GM21423 (cell line): ENCODE results near the gene MRPL48.
"Not testable (repeated sequence)": the region's sequence is repeated elsewhere in the genome, so short reads cannot be mapped to it uniquely, and the experiment has no call there.

ENCODE experiments used
- ATAC-seq: cut with Tn5 transposase; IDR thresholded peaks from one replicate; pipeline ENCODE4 v1.9.1; 2021; ENCODE audit warnings: mild to moderate bottlenecking, moderate library complexity; ENCODE audit not compliant: unreplicated experiment

Gene MRPL48

GRCh38 chr11:73770811-73771210, 16.9 kb upstream of the MRPL48 start:
- not testable (repeated sequence) for ATAC-seq

GRCh38 chr11:73779084-73779902, 8.4 kb upstream of the MRPL48 start:
- ATAC-seq = peak; percentile 99

- no peak for ATAC-seq
Measured at GRCh38 chr11:73781303-73781702, 6.4 kb upstream of the MRPL48 start.

GRCh38 chr11:73783483-73784020, 4.1 kb upstream of the MRPL48 start:
- ATAC-seq = no peak

- no peak for ATAC-seq
Measured at GRCh38 chr11:73784080-73784634, 3.5 kb upstream of the MRPL48 start.

- ATAC-seq = no peak
Measured at GRCh38 chr11:73784734-73785133, 2.9 kb upstream of the MRPL48 start.

- not testable (repeated sequence) for ATAC-seq
Measured at GRCh38 chr11:73785467-73785866, 2.2 kb upstream of the MRPL48 start.

- ATAC-seq = no peak
Measured at GRCh38 chr11:73787051-73787642, 527 bp upstream of the MRPL48 start.

- no peak for ATAC-seq
Measured at GRCh38 chr11:73789279-73789670, 1.6 kb downstream of the MRPL48 start.

GRCh38 chr11:73792584-73792983, 4.9 kb downstream of the MRPL48 start:
- no peak for ATAC-seq

GRCh38 chr11:73795925-73796632, 8.4 kb downstream of the MRPL48 start:
- ATAC-seq = no peak

GRCh38 chr11:73797457-73797856, 9.8 kb downstream of the MRPL48 start:
- no peak for ATAC-seq

GRCh38 chr11:73800276-73800806, 12.7 kb downstream of the MRPL48 start:
- no peak for ATAC-seq

- ATAC-seq = no peak
Measured at GRCh38 chr11:73801136-73801535, 13.5 kb downstream of the MRPL48 start.

GRCh38 chr11:73804712-73805111, 17.0 kb downstream of the MRPL48 start:
- no peak for ATAC-seq

- ATAC-seq = no peak
Measured at GRCh38 chr11:73808052-73808451, 20.4 kb downstream of the MRPL48 start.

- ATAC-seq = no peak
Measured at GRCh38 chr11:73810637-73811036, 23.0 kb downstream of the MRPL48 start.

GRCh38 chr11:73812234-73812633, 24.6 kb downstream of the MRPL48 start:
- no peak for ATAC-seq

- no peak for ATAC-seq
Measured at GRCh38 chr11:73814812-73815211, 27.1 kb downstream of the MRPL48 start.

GRCh38 chr11:73818846-73819245, 31.2 kb downstream of the MRPL48 start:
- no peak for ATAC-seq

GRCh38 chr11:73830261-73830660, 42.6 kb downstream of the MRPL48 start:
- no peak for ATAC-seq
